ENCODE results near the gene DNAJC4. TPM values are rescaled to one million over a fixed set of nuclear protein-coding genes. Genes with fewer than 3 reads are reported as not detected.
A peak's percentile ranks its signal among the peaks of the same experiment; 100 is the strongest.

Gene DNAJC4
- total and polyA plus RNA-seq, 2 of the 8 experiments (the other 6 are each of a cell fraction or from before 2014, with no cell fraction given), result 14.6 to 31.0 TPM

DNA sequence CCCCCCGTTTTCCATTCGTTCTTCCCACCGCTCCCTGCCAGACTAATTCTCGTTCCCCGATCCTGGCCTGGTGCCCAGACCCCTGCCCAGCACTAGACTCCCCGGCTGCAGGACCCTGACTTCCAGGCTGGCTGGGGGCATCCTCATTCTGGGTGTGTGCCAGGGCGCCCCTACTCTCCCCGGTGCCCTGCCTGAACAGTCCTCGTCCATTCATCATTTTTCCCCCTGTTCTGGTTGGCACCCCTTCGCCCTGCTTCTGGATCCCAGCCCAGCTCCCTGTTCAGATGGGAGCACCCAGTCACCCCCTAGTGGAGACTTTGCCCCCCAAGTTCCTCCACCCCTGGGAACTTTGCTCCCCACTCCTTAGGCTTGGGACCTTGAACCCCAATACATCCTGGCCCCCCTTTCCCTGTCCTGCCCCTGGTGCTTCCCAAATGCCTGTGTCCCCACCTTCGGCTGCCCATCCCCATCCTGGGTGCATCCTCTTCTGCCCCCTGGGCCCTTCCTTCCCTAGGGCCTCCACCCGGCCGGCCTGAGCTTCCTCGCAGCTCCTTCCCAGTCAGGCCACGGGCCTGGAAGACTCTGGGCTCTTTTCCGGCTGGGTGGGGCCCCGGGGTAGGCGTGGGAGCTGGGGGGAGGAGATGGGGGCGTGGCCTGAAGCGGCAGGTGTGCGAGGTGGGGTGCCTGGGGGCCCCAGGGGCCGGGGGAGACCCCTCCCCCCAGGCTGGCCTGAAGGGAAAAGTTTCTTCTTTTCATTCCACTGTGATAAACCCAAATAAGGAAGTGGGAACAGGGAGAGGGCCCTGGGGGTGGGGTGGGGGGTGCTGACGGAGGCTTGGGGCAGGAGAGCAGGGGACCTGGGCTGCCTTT, 21.9 kb downstream of the DNAJC4 start:
- no peak overlapping the region for H2AFZ ChIP-seq (ENCODE audit: low read length)
- TF ChIP-seq CHD2 (IDR thresholded peaks at IDR 0.05; ENCODE audit: low read length), result no peak
- no peak; a peak in 1 of 3 replicates for TF ChIP-seq EP300 (IDR thresholded peaks at IDR 0.05; ENCODE audit: borderline replicate concordance in 1 of 2, low read depth in 2 of 2, low read length in 2 of 2)
- no peak for TF ChIP-seq KDM5A (IDR thresholded peaks at IDR 0.05; ENCODE audit: low read length)
- TF ChIP-seq TAF7 (optimal IDR thresholded peaks at IDR 0.05; ENCODE audit: borderline replicate concordance, low read depth, low read length), result peak; percentile 62
- TF ChIP-seq ATF2 (IDR thresholded peaks at IDR 0.05; ENCODE audit: low read length), result no peak
- 0 out of 2 replicates have a peak, but pooled peaks have one; percentile 41 for TF ChIP-seq TCF12 (IDR thresholded peaks at IDR 0.05; ENCODE audit: low read depth, low read length)
- 0 out of 2 replicates have a peak, but pooled peaks have one; percentile 12 for TF ChIP-seq PHF8 (conservative IDR thresholded peaks at IDR 0.05; ENCODE audit: low read depth, low read length)
- no peak for TF ChIP-seq POU5F1 (IDR thresholded peaks at IDR 0.05; ENCODE audit: low read depth, low read length)

More for the DNA sequence above, 21.9 kb downstream of the DNAJC4 start:
- WGBS, 2 experiments (ENCODE audit: extremely low coverage in 1 of 2, insufficient coverage in 1 of 2, insufficient read length in 1 of 2, insufficient replicate concordance in 2 of 2, low coverage in 1 of 2, low lambda C conversion rate in 2 of 2, missing lambda C conversion rate in 1 of 2), result 5% methylated on average over 16 of the region's 23 CpGs; no CpG with 5 or more reads in 1 of the 2 experiments
- Histone ChIP-seq H3K9me3 (ENCODE audit: insufficient read depth in 2 of 2, low read depth in 1 of 2, low read length in 1 of 2) (no peaks in the 10 kb centered on the region), H3K27me3 (replicated peaks in 1 of 4; ENCODE audit: control insufficient read depth in 3 of 4, extremely low read depth in 1 of 4, insufficient read depth in 3 of 4, low read length in 3 of 4) (no peaks in the 10 kb centered on the region), H3K79me2 (ENCODE audit: control insufficient read depth in 1 of 2, insufficient read depth in 2 of 2, low read length in 2 of 2) (peaks cover 0 to 23% of the 10 kb centered on the region in 2 experiments; a peak in 1 of 4 replicates), H4K91ac (replicated peaks; ENCODE audit: insufficient read length, low read length) (peak overlapping the region; percentile 31), H3K4me1 (replicated peaks in 1 of 4; ENCODE audit: control insufficient read depth in 3 of 4, insufficient read depth in 4 of 4, low read length in 3 of 4) (peaks cover 0 to 40% (median 34%) of the 10 kb centered on the region in 4 experiments; a peak in 6 of 7 replicates), H4K20me1 (replicated peaks in 1 of 2; ENCODE audit: control insufficient read depth in 1 of 2, insufficient read depth in 2 of 2, low read length in 2 of 2) (peaks cover 6 to 17% of the 10 kb centered on the region in 2 experiments), H2BK120ac (replicated peaks; ENCODE audit: low read depth, low read length) (no peak overlapping the region), H2BK12ac (ENCODE audit: low read depth, low read length) (no peak overlapping the region), H3K4me2 (ENCODE audit: insufficient read depth in 1 of 2, low read depth in 2 of 2, low read length in 2 of 2) (peak overlapping the region; percentile 73 to 88), H3K36me3 (ENCODE audit: control insufficient read depth in 2 of 4, insufficient read depth in 4 of 4, low read length in 3 of 4) (peaks cover 8 to 28% (median 17%) of the 10 kb centered on the region in 4 experiments), H2BK15ac (ENCODE audit: low read length) (no peak overlapping the region), H2BK5ac (ENCODE audit: low read depth, low read length) (no peak overlapping the region; the same call in 1 of the 2 replicates), H3K23ac (ENCODE audit: insufficient read length) (no peak overlapping the region), H3K14ac (ENCODE audit: insufficient read length) (no peak overlapping the region), H3K79me1 (ENCODE audit: low read depth, low read length) (peaks cover 2% of the 10 kb centered on the region; the same call in 1 of the 2 replicates), H3K4ac (replicated peaks; ENCODE audit: insufficient read length, low read depth, low read length) (no peak overlapping the region), H2BK20ac (ENCODE audit: low read length) (no peak overlapping the region), H3K4me3 (ENCODE audit: extremely low read depth in 1 of 4, insufficient read depth in 2 of 4, low read depth in 3 of 4, low read length in 4 of 4) (peak overlapping the region; percentile 73 to 86 (median 76)), H2AK5ac (ENCODE audit: low read depth, low read length) (no peak overlapping the region), H3K23me2 (ENCODE audit: low read depth, low read length) (peaks cover 10% of the 10 kb centered on the region; the same call in 1 of the 2 replicates), H3K27ac (ENCODE audit: low read depth, low read length) (0 out of 2 replicates have a peak overlapping the region, but pooled peaks have one; percentile 22), H4K8ac (ENCODE audit: extremely low read depth, insufficient read depth, low read length) (no peak overlapping the region), H3K56ac (replicated peaks; ENCODE audit: insufficient read length, low read depth, low read length) (peak overlapping the region; percentile 9), H3K9ac (replicated peaks in 1 of 4; ENCODE audit: extremely low read depth in 1 of 4, low read depth in 3 of 4, low read length in 3 of 4) (peak overlapping the region; percentile 54 to 62 (median 60); a peak in 6 of 7 replicates), H3K18ac (ENCODE audit: extremely low read depth, low read length) (peak overlapping the region; percentile 99), H4K5ac (ENCODE audit: insufficient read length, low read depth, low read length) (peak overlapping the region; percentile 27)
- ChIA-PET POLR2A (ENCODE audit: partially characterized antibody) (interaction anchor here (0.9 to 13.1 kb wide), 13 partner anchors 10 to 1411 kb away, joined by 3 to 352 read pairs (median 9); partner anchors contain the start of genes DNAJC4, ESRRA, FKBP2 and NUDT22), CTCF (ENCODE audit: partially characterized antibody) (interaction anchor here (0.6 to 10.0 kb wide), 18 partner anchors 14 to 1660 kb away, joined by 3 to 102 read pairs (median 6); partner anchors contain the start of genes CATSPERZ, FERMT3, NUDT22 and TRPT1)
- DNase-seq (ENCODE audit: low read depth in 1 of 2, low spot score in 2 of 2), result peak in 1 of 2 experiments; percentile 68
- no peak for FAIRE-seq

Measured in H1 (cell line).